ENCODE measurements around the gene GNG12.

GRCh38 chr1:67754526-67754920 is 78.7 kb downstream of the GNG12 start:
- no peak for TF ChIP-seq CTCF (IDR thresholded peaks at IDR 0.05; ENCODE audit: extremely low read depth in 1 of 2, insufficient read depth in 1 of 2, low read depth in 1 of 2, low read length in 2 of 2)
- TF ChIP-seq EZH2 (IDR thresholded peaks at IDR 0.05; ENCODE audit: borderline replicate concordance, low read depth, low read length, severe bottlenecking), result no peak
- no peak for TF ChIP-seq POLR2AphosphoS5 (IDR thresholded peaks at IDR 0.05; ENCODE audit: insufficient read depth, low read depth, low read length)
- TF ChIP-seq POLR2A (IDR thresholded peaks at IDR 0.05; ENCODE audit: low read depth, low read length), result no peak
- no peak for TF ChIP-seq JUN (IDR thresholded peaks at IDR 0.05; ENCODE audit: borderline replicate concordance, insufficient read depth, insufficient read length, low read depth)
- TF ChIP-seq MAX (IDR thresholded peaks at IDR 0.05; ENCODE audit: insufficient read depth, insufficient read length), result no peak
